B cell (primary cell): ENCODE data around the gene MIS18BP1. TPM values are rescaled to one million over a fixed set of nuclear protein-coding genes. Genes with fewer than 3 reads are reported as not detected.

ENCODE experiments used
- ATAC-seq: fragments of 200-7000 bp; cut with Tn5 transposase; one replicate; pipeline ENCODE4 v1.10.0; 2021; ENCODE audit warnings: low read depth, mild to moderate bottlenecking, moderate number of reproducible peaks, moderate library complexity
- CTCF ChIA-PET: fragments of 350-600 bp; sonication (Branson Sonifier 250); formaldehyde crosslinking; loops from one replicate; lab custom pipeline; 2021; ENCODE audit warnings: antibody characterized with exemption, inconsistent platforms; lab: Charles Lee
- POLR2A ChIA-PET: fragments of 350-600 bp; sonication (Branson Sonifier 250); formaldehyde crosslinking; loops from one replicate; lab custom pipeline; 2021; ENCODE audit warnings: antibody characterized with exemption; lab: Charles Lee
- DNase-seq: peaks from one replicate; pipeline ENCODE4 v3.0.0; 2013
- H2AFZ ChIP-seq: 2 replicates; pipeline ENCODE4 v1.6.1; 2012; ENCODE audit warnings: mild to moderate bottlenecking, low read depth, low read length; ENCODE audit not compliant: insufficient read depth, poor library complexity, severe bottlenecking
- H3K27ac ChIP-seq, 2 donors: 1 replicate in 1 of 2; 2 replicates in 1 of 2; pipeline ENCODE4 v1.5.1; 2012 to 2013; ENCODE audit warnings: low read length in 2 of 2, mild to moderate bottlenecking in 2 of 2, moderate library complexity in 1 of 2
- H3K27me3 ChIP-seq, 4 experiments: fragments of 200-600 bp in 1 of 4; sonication (generic) in 1 of 4; replicated peaks in 1 of 4; 1 replicate in 2 of 4; 2 replicates in 2 of 4; pipeline versions ENCODE4 v1.6.1 to v1.7.0; 2013 to 2016; ENCODE audit warnings: low read length in 3 of 4, mild to moderate bottlenecking in 2 of 4, mixed read lengths in 1 of 4, moderate library complexity in 1 of 4; ENCODE audit not compliant: insufficient read depth in 4 of 4, control insufficient read depth in 3 of 4; ENCODE audit errors: control extremely low read depth in 1 of 4
- H3K36me3 ChIP-seq, 2 experiments: replicated peaks in 1 of 2; 1 replicate in 1 of 2; 2 replicates in 1 of 2; pipeline versions ENCODE4 v1.6.1 to v1.7.1; 2013; ENCODE audit warnings: low read length in 1 of 2; ENCODE audit not compliant: insufficient read depth in 2 of 2, control insufficient read depth in 1 of 2; ENCODE audit errors: control extremely low read depth in 1 of 2, extremely low read depth in 1 of 2
- H3K4me1 ChIP-seq, 2 donors: fragments of 200-600 bp in 1 of 2; sonication (generic) in 1 of 2; 1 replicate in 1 of 2; 2 replicates in 1 of 2; pipeline versions ENCODE4 v1.5.1 to v1.6.1; 2013 to 2017; ENCODE audit warnings: low read length in 2 of 2; ENCODE audit not compliant: control insufficient read depth in 2 of 2, insufficient read depth in 2 of 2
- H3K4me2 ChIP-seq: replicated peaks from 2 replicates; pipeline ENCODE3; 2012; ENCODE audit warnings: mild to moderate bottlenecking, low read depth, low read length; ENCODE audit not compliant: poor library complexity, severe bottlenecking
- H3K4me3 ChIP-seq, 5 experiments: fragments of 200-600 bp in 1 of 5; sonication (generic) in 1 of 5; 1 replicate in 3 of 5; 2 replicates in 2 of 5; pipeline versions ENCODE4 v1.5.1 to v1.7.0; 2011 to 2016; ENCODE audit warnings: low read length in 4 of 5, mild to moderate bottlenecking in 4 of 5, low read depth in 2 of 5, control low read depth in 1 of 5, moderate library complexity in 1 of 5; ENCODE audit not compliant: insufficient read depth in 1 of 5; ENCODE audit errors: control extremely low read depth in 1 of 5, extremely low read depth in 1 of 5
- H3K79me2 ChIP-seq: fragments of 200-600 bp; sonication (generic); one replicate; pipeline ENCODE4 v1.6.0; 2016; ENCODE audit warnings: low read length; ENCODE audit not compliant: control insufficient read depth, insufficient read depth
- H3K9ac ChIP-seq: fragments of 200-600 bp; sonication (generic); 2 replicates; pipeline ENCODE4 v1.6.1; 2017; ENCODE audit warnings: mild to moderate bottlenecking, low read length, moderate library complexity
- H3K9me3 ChIP-seq, 3 donors: one replicate each; pipeline versions ENCODE4 v1.6.1 to v1.7.1; 2013; ENCODE audit warnings: low read length in 2 of 3; ENCODE audit not compliant: control insufficient read depth in 2 of 3, insufficient read depth in 1 of 3; ENCODE audit errors: control extremely low read depth in 1 of 3
- H4K20me1 ChIP-seq: 2 replicates; pipeline ENCODE4 v1.6.0; 2012; ENCODE audit warnings: mild to moderate bottlenecking, low read length; ENCODE audit not compliant: insufficient read depth, control insufficient read depth, poor library complexity, severe bottlenecking
- H3K27ac Mint-ChIP-seq: one replicate; pipeline ENCODE4 v1.8.0; 2021; ENCODE audit warnings: mixed read lengths
- H3K27me3 Mint-ChIP-seq: one replicate; pipeline ENCODE4 v1.8.0; 2021; ENCODE audit warnings: mixed read lengths
- H3K4me1 Mint-ChIP-seq: one replicate; pipeline ENCODE4 v1.8.0; 2021; ENCODE audit warnings: mixed read lengths
- H3K4me3 Mint-ChIP-seq: one replicate; pipeline ENCODE4 v1.8.0; 2021; ENCODE audit warnings: mixed read lengths
- H3K9me3 Mint-ChIP-seq: one replicate; pipeline ENCODE4 v1.8.0; 2022; ENCODE audit warnings: mixed read lengths; ENCODE audit not compliant: insufficient read depth
- CTCF ChIP-seq: fragments of 200-600 bp; IDR thresholded peaks from one replicate; pipeline ENCODE4 v1.8.0; 2022; ENCODE audit warnings: antibody characterized with exemption, mild to moderate bottlenecking
- EZH2 ChIP-seq: IDR thresholded peaks from 2 replicates; pipeline ENCODE4 v1.6.1; 2012; ENCODE audit warnings: borderline replicate concordance, low read depth, mild to moderate bottlenecking, moderate library complexity, low read length; ENCODE audit not compliant: insufficient read depth, poor library complexity, severe bottlenecking
- WGBS: methylation state at CpG from one replicate; pipeline ENCODE4 v1.1.5; 2013; ENCODE audit warnings: missing lambda C conversion rate; ENCODE audit not compliant: insufficient coverage; 5-methylcytosine and 5-hydroxymethylcytosine counted together
- intact Hi-C: fragments of 100-400 bp; cut with micrococcal nuclease; formaldehyde crosslinking; loops from one replicate; pipeline ENCODE4 v1.10.0; 2022
- polyA plus RNA-seq: library from polyadenylated mRNA; depleted of rRNA; stranded (reverse); fragments of >200 nt; gene quantifications from 2 replicates; pipeline ENCODE4 v1.2.3, GENCODE V29; 2012
- total RNA-seq, 2 donors: library from RNA; stranded (reverse); fragments of 120-200 nt in 1 of 2; gene quantifications; 1 replicate in 1 of 2; 2 replicates in 1 of 2; pipeline versions ENCODE4 v1.2.3 to v1.2.4, GENCODE V29; 2013 to 2022

Gene MIS18BP1
- total and polyA plus RNA-seq, 2 donors (not counting 1 experiment from before 2014, with no cell fraction given), result 30.0 to 92.5 TPM

- no peak overlapping the region for H3K4me3 Mint-ChIP-seq
- CTCF ChIA-PET, result interaction anchor here (1.0 to 3.5 kb wide), 6 partner anchors 9 to 354 kb away, joined by 3 to 27 read pairs (median 17); partner anchors contain the start of gene MIS18BP1
Observed at GRCh38 chr14:45267071-45267470, 14.1 kb upstream of the MIS18BP1 start.

GRCh38 chr14:45262637-45263036 is 9.6 kb upstream of the MIS18BP1 start:
- Histone ChIP-seq H2AFZ (no peak overlapping the region), H3K79me2 (no peaks in the 10 kb centered on the region), H3K27ac (no peak overlapping the region), H3K4me3 (no peak overlapping the region), H3K36me3 (no peaks in the 10 kb centered on the region), H3K9me3 (peaks cover 6 to 23% (median 7%) of the 10 kb centered on the region in 3 donors), H3K4me2 (no peak overlapping the region), H3K27me3 (no peaks in the 10 kb centered on the region), H3K9ac (no peak overlapping the region), H4K20me1 (no peaks in the 10 kb centered on the region), H3K4me1 (no peaks in the 10 kb centered on the region)
- TF ChIP-seq EZH2 (no peak), CTCF (no peak)
- 87% methylated on average over 3 of the region's 4 CpGs for WGBS
- intact Hi-C loops, result no loop called here
- ATAC-seq, result no peak
- peaks cover 17% of the 10 kb centered on the region for H3K9me3 Mint-ChIP-seq
- no peak overlapping the region for H3K4me3 Mint-ChIP-seq
- no peak for DNase-seq
- CTCF ChIA-PET, result interaction anchor here (0.6 to 1.8 kb wide), 3 partner anchors 9 to 157 kb away, joined by 3 to 4 read pairs (median 3); partner anchors contain the start of gene MIS18BP1
- H3K4me1 Mint-ChIP-seq, result no peaks in the 10 kb centered on the region
- H3K27ac Mint-ChIP-seq, result no peak overlapping the region
- POLR2A ChIA-PET, result no interaction called here
- peaks cover 8% of the 10 kb centered on the region for H3K27me3 Mint-ChIP-seq

More at GRCh38 chr14:45267071-45267470, 14.1 kb upstream of the MIS18BP1 start:
- Histone ChIP-seq H3K9ac (no peak overlapping the region), H3K79me2 (no peaks in the 10 kb centered on the region), H3K4me1 (no peaks in the 10 kb centered on the region), H3K27me3 (no peaks in the 10 kb centered on the region), H2AFZ (no peak overlapping the region), H3K36me3 (no peaks in the 10 kb centered on the region), H4K20me1 (no peaks in the 10 kb centered on the region), H3K4me2 (no peak overlapping the region), H3K4me3 (no peak overlapping the region), H3K27ac (no peak overlapping the region), H3K9me3 (no peaks in the 10 kb centered on the region)
- intact Hi-C loops, result loop anchor here (5.0 kb wide), 2 partner anchors 40 to 130 kb away; partner anchors contain the start of gene FANCM
- Mint-ChIP-seq H3K4me1 (no peaks in the 10 kb centered on the region), H3K27me3 (peaks cover 8% of the 10 kb centered on the region), H3K9me3 (no peaks in the 10 kb centered on the region), H3K27ac (no peak overlapping the region)
- DNase-seq, result no peak
- no peak for ATAC-seq
- POLR2A ChIA-PET, result no interaction called here
- no peak for TF ChIP-seq EZH2
- TF ChIP-seq CTCF, result no peak
